ENCODE results near the gene SRSF3.

GRCh38 chr6:36548401-36548743, 45.8 kb upstream of the SRSF3 start:
- TF ChIP-seq CTCF (optimal IDR thresholded peaks at IDR 0.05 in 1 of 3, IDR thresholded peaks at IDR 0.05 in 1 of 3, conservative IDR thresholded peaks at IDR 0.05 in 1 of 3; ENCODE audit: extremely low read depth in 1 of 3, insufficient read depth in 2 of 3, low read length in 3 of 3): no peak
- no peak for TF ChIP-seq EZH2 (IDR thresholded peaks at IDR 0.05; ENCODE audit: low read length)

Data from keratinocyte (primary cell).